GM12873 (cell line): ENCODE measurements around the gene SDC4.

ENCODE experiments used
- CTCF ChIP-seq: IDR thresholded peaks from 2 replicates; pipeline ENCODE4 v1.5.1; 2012; ENCODE audit warnings: low read depth, mild to moderate bottlenecking, moderate library complexity, low read length, control low read depth; ENCODE audit not compliant: insufficient read depth; ENCODE audit errors: missing control alignments

SDC4 gene

GRCh38 chr20:45345104-45345936 lies 2.9 kb downstream of the SDC4 start:
- no peak for TF ChIP-seq CTCF

- TF ChIP-seq CTCF: no peak
Observed at GRCh38 chr20:45344168-45344860, 3.9 kb downstream of the SDC4 start.

GRCh38 chr20:45343532-45344167 lies 4.6 kb downstream of the SDC4 start:
- no peak for TF ChIP-seq CTCF

GRCh38 chr20:45342855-45343531 lies 5.2 kb downstream of the SDC4 start:
- TF ChIP-seq CTCF: no peak

- no peak for TF ChIP-seq CTCF
Observed at GRCh38 chr20:45341939-45342854, 6.0 kb downstream of the SDC4 start.

- TF ChIP-seq CTCF: no peak
Observed at GRCh38 chr20:45341579-45341938, 6.7 kb downstream of the SDC4 start.
